T-helper 2 cell treated with Interferon-gamma antibody and Interleukin-4, amounts not matched to agents 5 μg/mL and 100 μg/mL, for 36 hours (primary cell): ENCODE data around the gene ANKRD29.

ENCODE experiments used
- DNase-seq: peaks from one replicate; pipeline ENCODE4 v3.0.0; 2021; ENCODE audit warnings: low spot score
- H3K27ac Mint-ChIP-seq: one replicate; pipeline ENCODE4 v1.8.0; 2021; ENCODE audit warnings: mild to moderate bottlenecking, mixed read lengths
- H3K27me3 Mint-ChIP-seq: one replicate; pipeline ENCODE4 v1.8.0; 2021; ENCODE audit warnings: low read depth, mixed read lengths
- H3K36me3 Mint-ChIP-seq: one replicate; pipeline ENCODE4 v1.8.0; 2021; ENCODE audit warnings: low read depth, mixed read lengths
- H3K4me1 Mint-ChIP-seq: one replicate; pipeline ENCODE4 v1.8.0; 2021; ENCODE audit warnings: low read depth, mixed read lengths
- H3K4me3 Mint-ChIP-seq: one replicate; pipeline ENCODE4 v1.8.0; 2022; ENCODE audit warnings: mild to moderate bottlenecking, moderate library complexity, mixed read lengths
- H3K9me3 Mint-ChIP-seq: one replicate; pipeline ENCODE4 v1.8.0; 2021; ENCODE audit warnings: mixed read lengths

ANKRD29 gene

GRCh38 chr18:23673725-23674124, 11.0 kb upstream of the ANKRD29 start:
- H3K36me3 Mint-ChIP-seq = no peaks in the 10 kb centered on the region
- no peaks in the 10 kb centered on the region for H3K4me1 Mint-ChIP-seq
- no peak overlapping the region for H3K4me3 Mint-ChIP-seq
- H3K27me3 Mint-ChIP-seq = peaks cover 28% of the 10 kb centered on the region
- no peak overlapping the region for H3K27ac Mint-ChIP-seq
- no peaks in the 10 kb centered on the region for H3K9me3 Mint-ChIP-seq
- no peak for DNase-seq

GRCh38 chr18:23671564-23671963, 8.9 kb upstream of the ANKRD29 start:
- DNase-seq = no peak
- Mint-ChIP-seq H3K36me3 (no peaks in the 10 kb centered on the region), H3K9me3 (no peaks in the 10 kb centered on the region), H3K4me1 (no peaks in the 10 kb centered on the region), H3K27ac (no peak overlapping the region), H3K4me3 (no peak overlapping the region), H3K27me3 (peaks cover 32% of the 10 kb centered on the region)

- Mint-ChIP-seq H3K36me3 (no peaks in the 10 kb centered on the region), H3K4me1 (peaks cover 3% of the 10 kb centered on the region)
- no peak for DNase-seq
Observed at GRCh38 chr18:23669804-23670405, 7.2 kb upstream of the ANKRD29 start.

GRCh38 chr18:23669202-23669766, 6.6 kb upstream of the ANKRD29 start:
- no peaks in the 10 kb centered on the region for H3K36me3 Mint-ChIP-seq
- no peak overlapping the region for H3K4me3 Mint-ChIP-seq
- H3K27ac Mint-ChIP-seq = no peak overlapping the region
- no peaks in the 10 kb centered on the region for H3K9me3 Mint-ChIP-seq
- DNase-seq = no peak
- H3K27me3 Mint-ChIP-seq = peaks cover 44% of the 10 kb centered on the region
- H3K4me1 Mint-ChIP-seq = peaks cover 3% of the 10 kb centered on the region

More at GRCh38 chr18:23669804-23670405, 7.2 kb upstream of the ANKRD29 start:
- Mint-ChIP-seq H3K9me3 (no peaks in the 10 kb centered on the region), H3K4me3 (no peak overlapping the region), H3K27ac (no peak overlapping the region), H3K27me3 (peaks cover 38% of the 10 kb centered on the region)

GRCh38 chr18:23668731-23669130, 6.0 kb upstream of the ANKRD29 start:
- H3K9me3 Mint-ChIP-seq = no peaks in the 10 kb centered on the region
- H3K27me3 Mint-ChIP-seq = peaks cover 46% of the 10 kb centered on the region
- DNase-seq = no peak
- no peak overlapping the region for H3K27ac Mint-ChIP-seq
- peaks cover 3% of the 10 kb centered on the region for H3K4me1 Mint-ChIP-seq
- H3K4me3 Mint-ChIP-seq = no peak overlapping the region
- H3K36me3 Mint-ChIP-seq = no peaks in the 10 kb centered on the region

- Mint-ChIP-seq H3K9me3 (no peaks in the 10 kb centered on the region), H3K4me3 (no peak overlapping the region), H3K4me1 (peaks cover 13% of the 10 kb centered on the region), H3K36me3 (no peaks in the 10 kb centered on the region), H3K27me3 (peaks cover 53% of the 10 kb centered on the region), H3K27ac (no peak overlapping the region)
- DNase-seq = no peak
Observed at GRCh38 chr18:23667114-23667513, 4.4 kb upstream of the ANKRD29 start.

- no peak for DNase-seq
- Mint-ChIP-seq H3K4me3 (no peak overlapping the region), H3K4me1 (peaks cover 19% of the 10 kb centered on the region), H3K27me3 (peaks cover 73% of the 10 kb centered on the region), H3K27ac (no peak overlapping the region), H3K36me3 (peaks cover 2% of the 10 kb centered on the region), H3K9me3 (no peaks in the 10 kb centered on the region)
Observed at GRCh38 chr18:23664674-23665073, 2.0 kb upstream of the ANKRD29 start.

- DNase-seq = no peak
- peaks cover 2% of the 10 kb centered on the region for H3K36me3 Mint-ChIP-seq
- H3K27me3 Mint-ChIP-seq = peaks cover 77% of the 10 kb centered on the region
- H3K4me1 Mint-ChIP-seq = peaks cover 19% of the 10 kb centered on the region
- H3K4me3 Mint-ChIP-seq = peak overlapping the region; percentile 54
- H3K27ac Mint-ChIP-seq = no peak overlapping the region
- H3K9me3 Mint-ChIP-seq = no peaks in the 10 kb centered on the region
Observed at GRCh38 chr18:23661735-23662308, 889 bp downstream of the ANKRD29 start.

- Mint-ChIP-seq H3K9me3 (no peaks in the 10 kb centered on the region), H3K4me1 (peaks cover 13% of the 10 kb centered on the region), H3K27me3 (peaks cover 55% of the 10 kb centered on the region), H3K36me3 (peaks cover 2% of the 10 kb centered on the region), H3K27ac (no peak overlapping the region), H3K4me3 (no peak overlapping the region)
- DNase-seq = no peak
Observed at GRCh38 chr18:23658285-23658684, 4.4 kb downstream of the ANKRD29 start.

- Mint-ChIP-seq H3K27me3 (peaks cover 20% of the 10 kb centered on the region), H3K9me3 (no peaks in the 10 kb centered on the region), H3K4me3 (no peak overlapping the region), H3K36me3 (no peaks in the 10 kb centered on the region), H3K4me1 (no peaks in the 10 kb centered on the region), H3K27ac (no peak overlapping the region)
- DNase-seq = no peak
Observed at GRCh38 chr18:23652232-23652631, 10.5 kb downstream of the ANKRD29 start.

GRCh38 chr18:23650968-23651927, 11.5 kb downstream of the ANKRD29 start:
- H3K27me3 Mint-ChIP-seq = peaks cover 22% of the 10 kb centered on the region
- H3K27ac Mint-ChIP-seq = no peak overlapping the region
- no peaks in the 10 kb centered on the region for H3K4me1 Mint-ChIP-seq
- H3K4me3 Mint-ChIP-seq = no peak overlapping the region
- no peaks in the 10 kb centered on the region for H3K36me3 Mint-ChIP-seq
- no peaks in the 10 kb centered on the region for H3K9me3 Mint-ChIP-seq
- DNase-seq = no peak

GRCh38 chr18:23648940-23649607, 13.6 kb downstream of the ANKRD29 start:
- H3K36me3 Mint-ChIP-seq = no peaks in the 10 kb centered on the region
- H3K4me3 Mint-ChIP-seq = no peak overlapping the region
- DNase-seq = no peak
- no peak overlapping the region for H3K27ac Mint-ChIP-seq
- H3K27me3 Mint-ChIP-seq = peaks cover 30% of the 10 kb centered on the region
- no peaks in the 10 kb centered on the region for H3K9me3 Mint-ChIP-seq
- H3K4me1 Mint-ChIP-seq = no peaks in the 10 kb centered on the region

GRCh38 chr18:23648456-23648855, 14.3 kb downstream of the ANKRD29 start:
- no peak for DNase-seq
- no peak overlapping the region for H3K4me3 Mint-ChIP-seq
- H3K27me3 Mint-ChIP-seq = peaks cover 30% of the 10 kb centered on the region
- H3K27ac Mint-ChIP-seq = no peak overlapping the region
- H3K36me3 Mint-ChIP-seq = no peaks in the 10 kb centered on the region
- H3K4me1 Mint-ChIP-seq = no peaks in the 10 kb centered on the region
- H3K9me3 Mint-ChIP-seq = no peaks in the 10 kb centered on the region
